ENCODE results near the gene HSPBP1. TPM values are rescaled to one million over a fixed set of nuclear protein-coding genes. Genes with fewer than 3 reads are reported as not detected.

Gene HSPBP1
- total RNA-seq, 2 donors from 2014 or later: 26.4 to 35.8 TPM

DNA sequence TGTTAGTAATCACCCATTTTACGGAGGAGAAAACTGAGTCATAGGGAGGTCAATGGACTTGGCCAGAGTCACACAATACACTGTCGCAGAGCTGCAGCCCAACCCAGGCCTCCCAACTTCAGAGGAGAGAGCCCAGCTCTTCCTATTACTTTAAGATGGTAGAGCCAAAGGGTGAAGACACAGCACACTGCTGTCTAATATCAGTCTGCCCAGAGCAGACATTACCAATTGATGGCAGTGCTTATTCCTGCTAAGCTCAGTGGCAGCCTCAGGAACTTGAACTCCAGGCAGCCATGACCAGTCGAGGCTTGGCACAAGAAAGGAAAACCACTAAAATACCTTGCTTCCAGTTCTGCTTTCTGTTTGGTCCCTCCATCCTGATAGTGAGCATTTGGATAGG lies 26.8 kb upstream of the HSPBP1 start:
- DNase-seq: no peak
- intact Hi-C loops (cut with DNase I): loop anchor here in 1 of 2 donors (10.0 kb wide), 1 partner anchor 78 kb away; the partner anchor contains the start of genes RPL28 and TMEM238
- no peak for ATAC-seq

DNA sequence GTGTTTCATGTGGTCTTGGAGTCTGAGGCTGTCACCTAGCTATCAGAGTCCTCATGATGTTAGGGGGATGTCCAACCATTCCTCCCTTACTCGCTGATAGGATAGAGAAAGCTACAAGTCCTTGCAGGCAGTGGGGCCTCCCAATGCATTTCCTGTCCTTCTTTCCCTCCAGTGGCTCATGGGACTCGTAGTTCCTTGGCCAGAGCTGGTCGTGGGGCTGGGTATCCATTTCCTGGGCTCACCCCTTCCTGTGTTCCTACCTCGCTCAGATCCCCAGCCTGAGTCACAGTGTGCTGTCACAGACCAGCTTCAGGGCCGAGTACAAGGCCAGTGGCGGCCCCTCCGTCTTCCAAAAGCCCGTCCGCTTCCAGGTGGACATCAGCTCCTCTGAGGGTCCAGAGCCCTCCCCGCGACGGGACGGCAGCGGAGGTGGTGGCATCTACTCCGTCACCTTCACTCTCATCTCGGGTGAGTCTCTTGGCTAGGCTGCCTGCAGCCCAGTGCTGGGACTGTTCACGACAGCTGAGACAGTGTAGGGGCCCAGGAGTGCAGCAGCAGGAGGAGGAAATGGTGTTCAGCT lies 26.2 kb upstream of the HSPBP1 start:
- ATAC-seq (no peak), DNase-seq (no peak)
- intact Hi-C loops (cut with DNase I): loop anchor here in 1 of 2 donors (10.0 kb wide), 1 partner anchor 79 kb away; the partner anchor contains the start of genes RPL28 and TMEM238

DNA sequence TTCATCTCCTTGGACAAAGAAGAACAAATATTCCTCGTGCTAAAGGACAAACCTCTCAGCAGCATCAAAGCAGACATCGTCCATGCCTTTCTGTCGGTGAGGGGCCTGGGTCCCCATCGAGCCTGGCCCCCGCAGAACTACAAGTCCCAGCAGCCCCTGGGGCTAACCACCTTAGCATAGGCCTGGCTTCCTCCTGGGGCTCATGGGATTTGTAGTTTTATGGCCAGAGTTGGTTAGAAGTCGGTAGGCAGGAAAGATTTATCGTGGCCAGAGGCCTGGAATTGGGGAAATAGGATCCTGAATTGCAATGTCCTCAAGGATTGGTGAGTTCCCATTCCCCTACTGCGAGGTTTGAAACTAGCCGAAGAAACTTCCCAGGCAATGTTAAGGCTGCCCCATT lies 25.6 kb upstream of the HSPBP1 start:
- intact Hi-C loops (cut with DNase I): loop anchor here in 1 of 2 donors (10.0 kb wide), 1 partner anchor 79 kb away; the partner anchor contains the start of genes RPL28 and TMEM238
- ATAC-seq (peak; percentile 55 to 69), DNase-seq (no peak)

DNA sequence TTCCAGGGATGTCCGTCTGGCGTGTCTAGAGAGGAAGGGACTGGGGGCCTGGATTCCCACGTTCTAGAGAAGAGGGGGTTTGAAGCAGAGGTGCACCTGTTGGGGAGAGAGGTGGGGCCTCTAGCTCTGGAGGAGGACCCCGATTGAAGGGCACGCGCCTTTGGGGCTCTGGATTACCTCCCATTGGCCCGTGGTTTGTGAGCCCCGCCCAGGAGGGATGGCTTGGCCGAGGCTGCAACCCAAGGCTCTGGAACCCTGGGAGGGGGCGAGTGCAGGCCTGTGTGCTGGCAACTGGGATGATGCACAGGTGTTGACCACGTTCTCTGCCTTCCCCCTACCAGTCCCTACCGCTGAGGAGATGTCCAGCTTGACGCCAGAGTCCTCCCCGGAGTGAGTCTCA lies 25.1 kb upstream of the HSPBP1 start:
- DNase-seq (no peak), ATAC-seq (no peak)
- intact Hi-C loops (cut with DNase I): loop anchor here (5.0 to 10.0 kb wide), 2 partner anchors 77 to 80 kb away; partner anchors contain the start of genes TMEM238 (in 2 of the 2) and RPL28 (in 1 of the 2)

DNA sequence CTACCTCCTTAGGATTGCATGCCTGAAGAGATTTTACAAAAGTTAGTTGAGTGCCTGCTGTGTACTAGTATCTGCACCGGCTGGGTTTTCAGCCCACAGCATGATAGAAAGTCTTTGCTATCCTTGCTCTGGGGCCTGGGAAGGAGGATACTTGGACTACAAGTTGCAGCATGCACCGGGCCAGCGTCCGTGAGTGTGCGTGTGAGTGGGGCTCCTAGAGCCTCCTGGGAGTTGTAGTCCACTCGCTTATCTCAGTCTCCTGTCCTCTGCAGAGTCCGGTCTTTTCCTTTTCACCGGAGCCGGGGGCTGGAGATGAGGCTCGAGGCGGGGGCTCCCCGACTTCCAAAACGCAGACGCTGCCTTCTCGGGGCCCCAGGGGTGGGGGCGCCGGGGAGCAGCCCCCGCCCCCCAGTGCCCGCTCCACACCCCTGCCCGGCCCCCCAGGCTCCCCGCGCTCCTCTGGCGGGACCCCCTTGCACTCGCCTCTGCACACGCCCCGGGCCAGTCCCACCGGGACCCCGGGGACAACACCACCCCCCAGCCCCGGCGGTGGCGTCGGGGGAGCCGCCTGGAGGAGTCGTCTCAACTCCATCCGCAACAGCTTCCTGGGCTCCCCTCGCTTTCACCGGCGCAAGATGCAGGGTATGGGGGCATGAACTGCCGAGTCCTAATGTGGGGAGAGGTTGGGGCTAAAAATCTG lies 24.5 kb upstream of the HSPBP1 start:
- intact Hi-C loops (cut with DNase I): loop anchor here (5.0 to 10.0 kb wide), 2 partner anchors 78 to 80 kb away; partner anchors contain the start of genes TMEM238 (in 2 of the 2) and RPL28 (in 1 of the 2)
- peak; percentile 18 to 36 for ATAC-seq

DNA sequence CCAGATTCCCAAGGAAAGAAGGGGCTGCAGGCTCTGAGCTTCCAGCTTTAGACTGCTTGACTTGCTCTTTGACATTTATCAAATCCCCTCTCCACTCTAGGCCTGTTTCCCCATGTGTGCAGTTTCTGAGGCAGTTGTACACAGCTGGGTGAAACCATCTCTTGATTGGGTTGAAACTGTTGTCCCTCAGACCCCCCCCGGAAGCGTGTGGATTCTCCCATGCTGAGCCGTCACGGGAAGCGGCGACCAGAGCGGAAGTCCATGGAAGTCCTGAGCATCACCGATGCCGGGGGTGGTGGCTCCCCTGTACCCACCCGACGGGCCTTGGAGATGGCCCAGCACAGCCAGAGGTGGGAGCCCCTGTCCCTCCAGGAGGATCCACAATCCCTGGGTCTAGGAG lies 23.6 kb upstream of the HSPBP1 start:
- DNase-seq: no peak
- intact Hi-C loops (cut with DNase I): loop anchor here (5.0 to 10.0 kb wide), 2 partner anchors 79 to 81 kb away; partner anchors contain the start of genes TMEM238 (in 2 of the 2) and RPL28 (in 1 of the 2)
- ATAC-seq: no peak

More for the DNA sequence above, 24.5 kb upstream of the HSPBP1 start:
- DNase-seq: peak; percentile 53

DNA sequence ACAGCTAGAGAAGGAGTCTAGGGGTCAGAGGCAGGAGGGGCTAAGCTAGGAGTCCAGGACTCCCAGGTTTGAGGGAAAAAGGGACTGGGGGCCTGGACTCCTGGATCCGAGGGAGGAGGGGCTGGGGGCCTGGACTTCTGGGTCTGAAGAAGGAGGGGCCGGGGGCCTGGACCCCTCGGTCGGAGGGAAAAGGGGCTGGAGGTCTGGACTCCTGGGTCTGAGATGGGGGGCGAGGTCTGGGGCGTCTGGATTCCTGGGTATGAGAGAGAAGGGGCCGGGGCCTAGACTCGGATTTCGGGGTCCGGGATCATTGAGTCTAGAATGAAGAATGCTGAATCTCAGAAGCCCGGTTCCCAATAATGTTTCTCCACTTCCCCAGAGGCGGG lies 22.4 kb upstream of the HSPBP1 start:
- DNase-seq: no peak
- intact Hi-C loops (cut with DNase I): loop anchor here (5.0 to 10.0 kb wide), 2 partner anchors 80 to 82 kb away; partner anchors contain the start of genes TMEM238 (in 2 of the 2) and RPL28 (in 1 of the 2)
- no peak for ATAC-seq

DNA sequence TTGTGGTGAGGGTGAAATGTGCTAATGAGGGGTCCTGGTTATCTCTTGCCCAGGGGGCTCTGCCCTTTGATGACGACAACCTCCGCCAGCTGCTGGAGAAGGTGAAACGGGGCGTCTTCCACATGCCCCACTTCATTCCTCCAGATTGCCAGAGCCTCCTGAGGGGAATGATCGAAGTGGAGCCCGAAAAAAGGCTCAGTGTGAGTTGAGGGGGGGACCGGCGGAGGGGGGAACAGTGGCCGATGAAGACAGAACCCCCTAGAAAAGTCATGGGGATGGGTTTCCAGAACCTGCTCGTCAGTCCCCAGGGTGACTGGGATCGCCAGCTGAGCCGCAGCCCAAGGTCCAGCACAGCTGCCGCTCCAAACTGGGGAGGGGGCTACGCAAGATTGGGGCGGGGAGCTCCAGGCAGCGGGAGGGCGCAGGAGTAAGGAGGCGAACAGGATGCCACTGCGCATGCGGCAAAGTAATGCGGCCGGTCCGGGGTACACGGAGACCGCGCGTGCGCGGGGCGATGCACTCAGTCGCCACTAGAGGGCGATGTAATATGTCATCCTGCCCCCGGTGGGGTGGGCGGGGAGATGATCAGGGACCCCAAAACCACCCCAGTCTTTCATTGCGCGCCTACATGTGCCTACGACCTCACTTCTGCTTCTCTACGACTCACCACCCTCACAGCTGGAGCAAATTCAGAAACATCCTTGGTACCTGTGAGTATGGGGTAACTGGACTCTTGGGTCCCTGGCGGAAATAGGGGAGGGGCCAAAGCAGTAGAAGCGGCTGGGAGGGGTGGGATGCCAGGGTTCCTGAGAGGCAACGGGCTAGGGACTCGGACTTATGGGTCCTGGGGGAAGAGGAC lies 21.8 kb upstream of the HSPBP1 start:
- intact Hi-C loops (cut with DNase I): loop anchor here (5.0 to 10.0 kb wide), 2 partner anchors 81 to 83 kb away; partner anchors contain the start of genes TMEM238 (in 2 of the 2) and RPL28 (in 1 of the 2)
- ATAC-seq: peak; percentile 89 to 91
- peak; percentile 92 for DNase-seq

DNA sequence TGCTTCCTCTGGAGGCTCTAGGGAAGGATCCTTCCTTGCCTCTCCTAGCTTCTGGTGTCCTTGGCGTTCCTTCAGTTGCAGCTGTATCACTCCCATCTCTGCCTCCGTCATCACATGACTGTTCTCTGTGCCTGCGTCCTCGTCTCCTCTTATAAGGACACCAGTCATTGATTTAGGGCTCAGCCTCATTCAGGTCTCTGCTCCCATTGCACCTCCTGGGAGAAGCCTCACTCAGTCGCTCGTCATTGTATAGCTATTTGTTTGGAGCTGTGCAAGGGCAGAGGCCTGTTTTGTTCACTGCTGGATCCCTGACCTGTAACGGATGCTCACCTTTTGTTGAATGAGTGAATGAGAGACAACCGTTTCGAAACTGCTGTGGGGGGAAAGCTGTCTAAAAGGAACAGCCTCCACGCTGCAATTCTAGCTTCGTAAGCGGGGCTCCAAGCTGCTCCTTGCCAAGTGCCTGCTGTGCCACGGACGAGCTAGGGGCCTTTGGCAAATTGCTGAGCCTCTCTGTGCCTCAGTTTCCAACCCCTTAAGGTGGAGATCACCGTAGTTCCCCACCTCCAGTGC lies 21.1 kb upstream of the HSPBP1 start:
- ATAC-seq (no peak), DNase-seq (no peak)
- intact Hi-C loops (cut with DNase I): loop anchor here (5.0 to 10.0 kb wide), 2 partner anchors 81 to 84 kb away; partner anchors contain the start of genes TMEM238 (in 2 of the 2) and RPL28 (in 1 of the 2)

DNA sequence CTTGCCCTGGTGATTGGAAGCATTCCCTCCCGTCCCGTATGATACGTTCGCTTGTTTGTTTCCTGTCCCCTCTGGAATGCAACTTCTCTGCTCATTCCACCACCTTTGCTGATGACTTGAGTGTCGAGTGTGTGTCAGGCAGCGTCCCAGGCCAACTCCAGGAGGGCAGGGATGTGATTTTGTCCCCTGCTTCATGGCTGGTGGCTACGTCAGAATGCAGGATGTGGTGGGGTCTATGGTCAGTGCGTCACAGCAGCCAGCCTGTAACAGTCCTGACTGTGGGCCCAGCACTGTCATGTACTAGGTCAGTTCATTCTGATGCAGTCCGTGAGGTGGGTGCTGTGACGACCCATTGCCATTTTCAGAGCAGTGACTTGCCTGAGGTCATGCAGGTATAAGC lies 20.1 kb upstream of the HSPBP1 start:
- intact Hi-C loops (cut with DNase I): loop anchor here (5.0 to 10.0 kb wide), 2 partner anchors 82 to 85 kb away; partner anchors contain the start of genes TMEM238 (in 2 of the 2) and RPL28 (in 1 of the 2)
- no peak for DNase-seq
- no peak for ATAC-seq

DNA sequence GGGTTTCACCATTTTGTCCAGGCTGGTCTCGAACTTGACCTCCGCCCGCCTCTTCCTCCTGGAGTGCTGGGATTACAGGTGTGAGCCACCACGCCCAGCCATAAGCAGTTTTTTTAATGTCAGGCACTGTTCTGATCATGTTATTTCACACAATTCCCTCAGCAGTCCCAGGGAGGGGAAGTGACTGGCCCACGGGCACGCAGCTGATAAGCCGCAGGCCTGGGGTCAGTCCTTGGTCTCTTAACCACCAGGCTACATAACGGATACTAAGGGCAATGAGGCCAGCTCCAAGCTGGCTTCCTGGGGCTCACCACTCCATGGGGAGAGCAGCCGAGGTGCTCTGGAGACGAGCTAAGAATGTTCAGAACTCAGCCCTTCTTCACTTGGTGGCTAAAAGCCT lies 17.4 kb upstream of the HSPBP1 start:
- intact Hi-C loops (cut with DNase I): no loop called here
- ATAC-seq (no peak), DNase-seq (no peak)

DNA sequence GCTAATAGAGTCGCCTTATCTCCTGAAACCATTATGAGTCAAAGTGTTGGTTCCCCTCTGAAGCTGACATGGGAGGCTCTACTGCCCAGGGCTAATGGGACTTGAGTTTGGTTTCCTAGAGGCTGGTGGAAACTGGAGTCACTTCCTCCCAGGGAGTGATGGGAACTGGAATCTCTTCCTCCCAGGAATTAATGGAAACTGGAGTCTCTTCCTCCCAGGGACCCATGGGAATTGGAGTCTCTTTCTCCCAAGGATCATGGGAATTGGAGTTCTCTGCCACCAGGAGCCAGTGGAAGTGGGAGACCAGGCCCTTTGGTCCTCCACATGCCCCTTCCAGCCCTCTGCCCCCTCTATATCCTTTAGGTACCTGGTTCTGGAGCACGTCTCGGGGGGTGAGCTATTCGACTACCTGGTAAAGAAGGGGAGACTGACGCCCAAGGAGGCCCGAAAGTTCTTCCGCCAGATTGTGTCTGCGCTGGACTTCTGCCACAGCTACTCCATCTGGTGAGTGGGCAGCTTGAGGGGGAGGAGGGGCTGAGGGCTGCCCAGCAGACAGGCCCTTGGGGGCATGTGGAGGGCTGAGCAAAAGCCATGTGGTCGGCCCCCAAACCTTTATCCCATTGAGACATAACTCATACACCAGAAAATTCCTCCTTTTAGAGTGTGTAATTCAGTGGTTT lies 9.3 kb upstream of the HSPBP1 start:
- ATAC-seq: no peak
- intact Hi-C loops (cut with DNase I): no loop called here
- no peak for DNase-seq

DNA sequence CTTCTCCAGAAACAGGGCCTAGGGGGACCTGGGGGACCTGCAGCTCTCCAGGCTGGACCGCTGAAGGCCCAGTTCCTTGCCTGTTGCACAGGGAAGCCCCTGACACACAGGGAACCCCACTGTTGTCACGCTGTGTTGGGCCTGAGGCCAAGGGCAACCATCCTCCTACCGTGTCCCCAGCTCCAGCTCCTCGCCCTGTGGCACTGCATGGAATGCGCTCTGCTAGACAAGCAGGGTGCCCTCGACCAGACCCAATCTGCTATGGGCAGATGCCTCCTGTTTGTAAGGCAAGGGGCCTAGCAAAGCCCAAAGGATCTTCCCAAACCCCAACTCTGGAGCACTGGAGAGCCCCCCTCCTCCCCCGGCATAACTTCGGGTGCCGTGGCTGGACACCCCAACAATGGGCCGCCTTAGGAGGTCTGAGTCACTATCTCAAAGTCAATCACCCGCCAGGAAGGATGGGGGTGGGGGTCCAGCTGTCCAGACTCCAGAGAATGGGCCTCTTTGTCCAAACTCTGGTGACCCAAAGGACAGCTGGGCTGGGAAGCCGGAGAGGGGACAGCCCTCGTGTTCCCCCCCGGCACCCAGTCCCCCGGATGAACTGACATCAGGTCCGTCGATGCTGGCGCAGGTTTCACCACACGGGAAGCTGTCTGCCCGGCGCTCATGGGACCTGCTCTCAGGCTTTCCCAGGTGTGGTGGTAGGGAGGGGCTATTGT lies 7.6 kb upstream of the HSPBP1 start:
- ATAC-seq (peak in 1 of 2 donors; percentile 8), DNase-seq (no peak)
- intact Hi-C loops (cut with DNase I): no loop called here

DNA sequence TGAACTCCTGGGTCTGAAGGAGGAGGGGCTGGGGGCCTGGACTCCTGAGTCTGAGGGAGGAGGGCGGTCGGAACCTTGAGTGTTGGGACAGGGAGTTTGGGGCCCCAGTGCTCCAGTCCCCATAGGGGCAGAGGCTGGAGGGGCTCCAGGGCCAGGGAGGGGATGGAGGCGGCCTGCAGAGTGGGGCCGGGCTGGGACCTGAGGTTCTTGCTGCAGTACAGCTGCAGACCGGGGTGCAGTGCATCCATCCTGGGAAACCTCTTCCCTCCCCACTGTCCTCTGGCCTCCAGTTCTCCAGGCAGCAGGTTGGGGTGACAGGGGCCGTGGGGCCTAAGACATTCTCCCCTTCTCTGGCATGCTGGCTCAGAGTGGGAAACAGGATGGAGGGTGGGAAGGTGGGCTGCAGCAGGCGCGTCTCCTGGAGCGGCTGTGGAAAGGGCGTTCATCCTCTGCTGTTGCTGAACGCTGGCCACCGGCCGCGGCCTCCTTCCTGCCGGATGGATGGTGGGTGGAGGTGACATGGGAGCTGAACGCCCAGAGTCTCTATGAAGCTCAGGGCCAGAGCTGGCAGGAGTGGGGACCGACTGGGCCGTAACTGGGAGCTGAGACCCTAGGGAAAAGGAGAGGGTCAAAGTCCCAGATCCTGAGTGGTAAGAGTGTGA lies 5.5 kb upstream of the HSPBP1 start:
- intact Hi-C loops (cut with DNase I): no loop called here
- no peak for ATAC-seq
- no peak for DNase-seq

DNA sequence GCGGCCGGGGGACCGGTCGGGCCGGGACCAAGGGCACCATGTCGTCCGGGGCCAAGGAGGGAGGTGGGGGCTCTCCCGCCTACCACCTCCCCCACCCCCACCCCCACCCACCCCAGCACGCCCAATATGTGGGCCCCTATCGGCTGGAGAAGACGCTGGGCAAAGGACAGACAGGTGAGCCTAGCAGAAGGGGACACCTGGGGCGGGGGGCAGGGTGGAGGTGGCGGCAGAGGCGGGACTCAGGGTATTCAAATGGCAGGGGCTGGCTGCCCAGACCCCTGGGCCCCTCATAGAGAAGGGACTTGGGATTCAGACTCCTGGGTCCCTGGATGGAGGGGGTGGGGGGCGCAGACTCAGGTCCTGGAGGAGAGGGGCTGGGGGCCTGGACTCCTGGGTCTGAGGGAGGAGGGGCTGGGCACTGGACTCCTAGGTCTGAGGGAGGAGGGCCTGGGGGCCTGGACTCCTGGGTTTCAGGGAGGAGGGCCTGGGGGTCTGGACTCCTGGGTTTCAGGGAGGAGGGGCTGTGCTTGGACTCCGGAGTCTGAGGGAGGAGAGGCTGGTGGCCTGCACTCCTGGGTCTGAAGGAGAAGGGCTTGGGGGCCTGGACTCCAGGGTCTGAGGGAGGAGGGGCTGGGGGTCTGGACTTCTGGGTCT lies 4.6 kb upstream of the HSPBP1 start:
- no peak for ATAC-seq
- intact Hi-C loops (cut with DNase I): no loop called here
- DNase-seq: no peak

Data from left cardiac atrium (tissue), 4 donors.